Measurements from ENCODE around the gene IFNE.

DNA sequence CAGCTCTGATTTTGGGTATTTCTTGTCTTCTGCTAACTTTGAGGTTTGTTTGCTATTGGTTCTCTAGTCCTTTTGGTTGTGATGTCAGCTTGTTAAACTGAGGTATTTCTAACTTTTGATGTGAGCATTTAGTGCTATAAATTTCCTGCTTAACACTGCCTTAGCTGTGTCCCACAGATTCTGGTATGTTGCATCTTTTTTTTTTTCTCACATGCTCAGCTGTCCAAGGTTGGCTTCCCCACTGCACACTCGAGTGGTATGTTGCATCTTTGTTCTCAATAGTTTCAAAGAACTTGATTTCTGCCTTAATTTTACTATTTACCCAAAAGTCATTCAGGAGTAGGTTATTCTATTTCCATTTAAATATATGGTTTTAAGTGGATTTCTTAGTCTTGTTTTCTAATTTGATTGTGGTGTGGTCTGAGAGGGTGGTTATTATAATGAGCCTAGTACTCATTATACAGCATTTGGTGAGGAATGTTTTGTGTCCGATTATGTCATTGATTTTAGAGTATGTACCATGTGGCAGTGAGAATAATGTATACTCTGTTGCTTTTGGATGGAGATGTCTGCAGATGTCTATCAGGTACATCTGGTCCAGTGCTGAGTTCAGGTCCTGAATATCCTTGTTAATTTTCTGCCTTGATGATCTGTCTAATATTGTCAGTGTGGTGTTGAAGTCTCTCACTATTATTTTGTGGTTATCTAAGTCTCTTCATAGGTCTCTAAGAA, 42.2 kb upstream of the IFNE start:
- TF ChIP-seq, protein P1, sequence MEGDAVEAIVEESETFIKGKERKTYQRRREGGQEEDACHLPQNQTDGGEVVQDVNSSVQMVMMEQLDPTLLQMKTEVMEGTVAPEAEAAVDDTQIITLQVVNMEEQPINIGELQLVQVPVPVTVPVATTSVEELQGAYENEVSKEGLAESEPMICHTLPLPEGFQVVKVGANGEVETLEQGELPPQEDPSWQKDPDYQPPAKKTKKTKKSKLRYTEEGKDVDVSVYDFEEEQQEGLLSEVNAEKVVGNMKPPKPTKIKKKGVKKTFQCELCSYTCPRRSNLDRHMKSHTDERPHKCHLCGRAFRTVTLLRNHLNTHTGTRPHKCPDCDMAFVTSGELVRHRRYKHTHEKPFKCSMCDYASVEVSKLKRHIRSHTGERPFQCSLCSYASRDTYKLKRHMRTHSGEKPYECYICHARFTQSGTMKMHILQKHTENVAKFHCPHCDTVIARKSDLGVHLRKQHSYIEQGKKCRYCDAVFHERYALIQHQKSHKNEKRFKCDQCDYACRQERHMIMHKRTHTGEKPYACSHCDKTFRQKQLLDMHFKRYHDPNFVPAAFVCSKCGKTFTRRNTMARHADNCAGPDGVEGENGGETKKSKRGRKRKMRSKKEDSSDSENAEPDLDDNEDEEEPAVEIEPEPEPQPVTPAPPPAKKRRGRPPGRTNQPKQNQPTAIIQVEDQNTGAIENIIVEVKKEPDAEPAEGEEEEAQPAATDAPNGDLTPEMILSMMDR (IDR thresholded peaks at IDR 0.05) = no peak
- TF ChIP-seq POLR2A (IDR thresholded peaks at IDR 0.05) = no peak

Measured in Peyer's patch (tissue), 4 donors.